Measurements from ENCODE around the gene C20orf204. TPM values are rescaled to one million over a fixed set of nuclear protein-coding genes. Genes with fewer than 3 reads are reported as not detected.
"Not testable (repeated sequence)": the region's sequence is repeated elsewhere in the genome, so short reads cannot be mapped to it uniquely, and the experiment has no call there.

The C20orf204 gene
- total RNA-seq, 1 donor from 2014 or later, result 0.55 TPM

- H3K9me3 ChIP-seq (replicated peaks), result no peaks in the 10 kb centered on the region
- peaks cover 50% of the 10 kb centered on the region for H3K4me1 ChIP-seq
- intact Hi-C loops (cut with micrococcal nuclease), result no loop called here
- no peaks in the 10 kb centered on the region for H3K36me3 ChIP-seq
- peaks cover 37% of the 10 kb centered on the region for H3K27me3 ChIP-seq (ENCODE audit: low read depth)
- no peak overlapping the region for H3K27ac ChIP-seq (replicated peaks)
- no peak for DNase-seq
- TF ChIP-seq, protein P1, sequence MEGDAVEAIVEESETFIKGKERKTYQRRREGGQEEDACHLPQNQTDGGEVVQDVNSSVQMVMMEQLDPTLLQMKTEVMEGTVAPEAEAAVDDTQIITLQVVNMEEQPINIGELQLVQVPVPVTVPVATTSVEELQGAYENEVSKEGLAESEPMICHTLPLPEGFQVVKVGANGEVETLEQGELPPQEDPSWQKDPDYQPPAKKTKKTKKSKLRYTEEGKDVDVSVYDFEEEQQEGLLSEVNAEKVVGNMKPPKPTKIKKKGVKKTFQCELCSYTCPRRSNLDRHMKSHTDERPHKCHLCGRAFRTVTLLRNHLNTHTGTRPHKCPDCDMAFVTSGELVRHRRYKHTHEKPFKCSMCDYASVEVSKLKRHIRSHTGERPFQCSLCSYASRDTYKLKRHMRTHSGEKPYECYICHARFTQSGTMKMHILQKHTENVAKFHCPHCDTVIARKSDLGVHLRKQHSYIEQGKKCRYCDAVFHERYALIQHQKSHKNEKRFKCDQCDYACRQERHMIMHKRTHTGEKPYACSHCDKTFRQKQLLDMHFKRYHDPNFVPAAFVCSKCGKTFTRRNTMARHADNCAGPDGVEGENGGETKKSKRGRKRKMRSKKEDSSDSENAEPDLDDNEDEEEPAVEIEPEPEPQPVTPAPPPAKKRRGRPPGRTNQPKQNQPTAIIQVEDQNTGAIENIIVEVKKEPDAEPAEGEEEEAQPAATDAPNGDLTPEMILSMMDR (IDR thresholded peaks at IDR 0.05; ENCODE audit: borderline replicate concordance), result no peak
- H3K4me3 ChIP-seq, result peak overlapping the region; percentile 73
Observed at GRCh38 chr20:64082820-64083377, 46.9 kb downstream of the C20orf204 start.

DNA sequence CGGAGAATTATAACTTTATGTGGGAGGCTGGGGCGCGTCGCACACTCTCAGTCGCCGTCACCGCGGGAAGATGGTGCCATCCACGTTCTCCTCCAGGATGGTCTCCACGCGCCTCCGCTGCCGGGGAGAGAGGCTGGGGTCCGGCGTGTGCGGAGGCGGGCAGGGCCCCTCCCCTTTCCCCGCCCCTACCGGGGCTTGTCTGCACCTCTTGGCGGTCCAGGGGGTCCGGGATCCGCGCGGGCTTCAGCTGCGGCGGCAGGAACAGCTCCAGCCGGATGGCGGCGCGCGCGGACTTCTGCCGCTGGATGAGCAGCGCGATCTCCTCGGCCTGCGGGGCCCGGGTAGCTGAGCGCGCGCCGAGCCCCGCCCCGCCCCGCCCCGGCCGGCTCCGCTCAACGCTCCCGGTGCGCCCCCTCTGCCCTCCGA, 47.4 kb downstream of the C20orf204 start:
- peak; percentile 77 for DNase-seq
- H3K4me1 ChIP-seq, result peaks cover 45% of the 10 kb centered on the region
- peaks cover 39% of the 10 kb centered on the region for H3K27me3 ChIP-seq (ENCODE audit: low read depth)
- H3K4me3 ChIP-seq, result peak overlapping the region; percentile 73
- H3K27ac ChIP-seq (replicated peaks), result no peak overlapping the region
- TF ChIP-seq, protein P1 (IDR thresholded peaks at IDR 0.05; ENCODE audit: borderline replicate concordance), result peak; percentile 74
- intact Hi-C loops (cut with micrococcal nuclease), result no loop called here
- H3K36me3 ChIP-seq, result no peaks in the 10 kb centered on the region
- no peaks in the 10 kb centered on the region for H3K9me3 ChIP-seq (replicated peaks)

- H3K4me3 ChIP-seq, result peak within 1 kb of the TSS; percentile 73
- H3K4me1 ChIP-seq, result peaks cover 39% of the 10 kb centered on the region
- no peaks in the 10 kb centered on the region for H3K9me3 ChIP-seq (replicated peaks)
- no peak for DNase-seq
- intact Hi-C loops (cut with micrococcal nuclease), result no loop called here
- no peaks in the 10 kb centered on the region for H3K36me3 ChIP-seq
- TF ChIP-seq, protein P1 (IDR thresholded peaks at IDR 0.05; ENCODE audit: borderline replicate concordance), result peak; percentile 10
- no peak within 1 kb of the TSS for H3K27ac ChIP-seq (replicated peaks)
- H3K27me3 ChIP-seq (ENCODE audit: low read depth), result peaks cover 40% of the 10 kb centered on the region
Observed at GRCh38 chr20:64083804-64084684, 48.1 kb downstream of the C20orf204 start, which contains the start of gene LKAAEAR1. LKAAEAR1 (minus strand) TSS chr20:64084398; CDS start chr20:64084219, 179 bp downstream.

DNA sequence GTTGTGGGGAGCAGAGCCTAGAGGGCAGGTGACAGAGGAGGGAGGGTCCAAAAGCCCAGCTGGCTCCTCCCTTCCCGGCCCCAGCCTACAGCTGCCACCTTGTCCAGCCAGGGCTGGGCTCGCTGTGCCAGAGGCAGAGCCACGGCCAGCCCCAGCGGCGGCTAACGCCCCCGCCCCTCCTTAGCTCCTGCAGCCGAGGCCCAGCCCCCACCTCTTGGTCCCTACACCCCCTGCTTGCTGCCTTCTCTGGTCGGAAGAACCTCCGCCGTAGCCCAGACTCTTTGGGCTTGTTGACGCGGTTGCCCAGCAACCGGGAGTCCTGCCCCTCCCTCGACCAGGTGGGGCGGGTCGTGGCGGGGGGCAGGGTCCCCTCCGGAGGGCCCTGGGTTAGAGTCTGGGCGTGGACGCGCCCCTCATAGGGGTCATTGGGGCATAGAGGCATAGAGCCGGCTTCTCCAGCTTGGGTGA, 48.7 kb downstream of the C20orf204 start:
- Histone ChIP-seq H3K27ac (replicated peaks) (no peak overlapping the region), H3K36me3 (no peaks in the 10 kb centered on the region), H3K4me3 (no peak overlapping the region), H3K9me3 (replicated peaks) (no peaks in the 10 kb centered on the region), H3K4me1 (peaks cover 34% of the 10 kb centered on the region), H3K27me3 (ENCODE audit: low read depth) (peaks cover 47% of the 10 kb centered on the region)
- DNase-seq, result no peak
- intact Hi-C loops (cut with micrococcal nuclease), result no loop called here
- TF ChIP-seq, protein P1 (IDR thresholded peaks at IDR 0.05; ENCODE audit: borderline replicate concordance), result no peak

DNA sequence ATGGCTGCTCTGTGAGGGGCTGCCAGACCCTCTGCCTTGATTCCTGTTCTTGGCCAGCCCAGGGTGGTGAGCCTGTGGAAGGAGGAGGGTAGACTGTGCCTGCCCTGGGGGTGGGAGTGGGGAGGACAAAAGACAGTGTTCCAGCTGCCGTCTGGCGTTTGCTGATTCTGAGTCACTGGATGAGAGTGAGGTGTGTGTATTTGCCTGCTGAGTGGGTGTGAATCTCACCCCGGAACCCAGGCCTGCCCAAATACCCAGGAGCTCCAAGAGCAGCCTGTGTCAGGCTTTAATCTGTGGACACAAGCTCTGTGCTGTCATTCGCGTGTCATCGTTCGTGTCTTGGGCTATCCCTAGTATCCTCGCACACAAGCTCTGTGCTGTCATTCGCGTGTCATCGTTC, 50.8 kb downstream of the C20orf204 start:
- Histone ChIP-seq H3K4me3 (no peak overlapping the region), H3K36me3 (no peaks in the 10 kb centered on the region), H3K4me1 (peaks cover 26% of the 10 kb centered on the region), H3K9me3 (replicated peaks) (no peaks in the 10 kb centered on the region), H3K27ac (replicated peaks) (no peak overlapping the region), H3K27me3 (ENCODE audit: low read depth) (peaks cover 50% of the 10 kb centered on the region)
- TF ChIP-seq, protein P1 (IDR thresholded peaks at IDR 0.05; ENCODE audit: borderline replicate concordance), result no peak
- no peak for DNase-seq
- intact Hi-C loops (cut with micrococcal nuclease), result no loop called here

DNA sequence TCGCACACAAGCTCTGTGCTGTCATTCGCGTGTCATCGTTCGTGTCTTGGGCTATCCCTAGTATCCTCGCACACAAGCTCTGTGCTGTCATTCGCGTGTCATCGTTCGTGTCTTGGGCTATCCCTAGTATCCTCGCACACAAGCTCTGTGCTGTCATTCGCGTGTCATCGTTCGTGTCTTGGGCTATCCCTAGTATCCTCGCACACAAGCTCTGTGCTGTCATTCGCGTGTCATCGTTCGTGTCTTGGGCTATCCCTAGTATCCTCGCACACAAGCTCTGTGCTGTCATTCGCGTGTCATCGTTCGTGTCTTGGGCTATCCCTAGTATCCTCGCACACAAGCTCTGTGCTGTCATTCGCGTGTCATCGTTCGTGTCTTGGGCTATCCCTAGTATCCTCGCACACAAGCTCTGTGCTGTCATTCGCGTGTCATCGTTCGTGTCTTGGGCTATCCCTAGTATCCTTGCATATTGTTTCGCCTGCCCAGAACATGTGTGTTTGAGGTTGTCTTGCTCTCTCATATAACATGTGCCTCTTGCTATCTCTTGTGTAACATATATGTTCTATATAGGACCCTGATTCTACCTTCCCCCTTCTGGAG, 51.3 kb downstream of the C20orf204 start:
- Histone ChIP-seq H3K27me3 (ENCODE audit: low read depth) (peaks cover 50% of the 10 kb centered on the region), H3K4me1 (peaks cover 21% of the 10 kb centered on the region)
- intact Hi-C loops (cut with micrococcal nuclease); H3K27ac ChIP-seq (replicated peaks); DNase-seq; H3K4me3 ChIP-seq; H3K9me3 ChIP-seq (replicated peaks); H3K36me3 ChIP-seq: not testable (repeated sequence)

- Histone ChIP-seq H3K27me3 (ENCODE audit: low read depth) (peaks cover 57% of the 10 kb centered on the region), H3K4me1 (peaks cover 12% of the 10 kb centered on the region)
- H3K4me3 ChIP-seq; H3K9me3 ChIP-seq (replicated peaks); DNase-seq; H3K27ac ChIP-seq (replicated peaks); intact Hi-C loops (cut with micrococcal nuclease); H3K36me3 ChIP-seq: not testable (repeated sequence)
Observed at GRCh38 chr20:64088586-64088985, 52.6 kb downstream of the C20orf204 start.
